HepG2 (cell line): Measurements from ENCODE around the gene MTREX. TPM values are rescaled to one million over a fixed set of nuclear protein-coding genes. Genes with fewer than 3 reads are reported as not detected.
A peak's percentile ranks its signal among the peaks of the same experiment; 100 is the strongest.

Experiments used
- ATAC-seq: fragments of 200-7000 bp; cut with Tn5 transposase; 3 replicates; pipeline ENCODE4 v1.9.1; 2020; ENCODE audit warnings: mild to moderate bottlenecking, moderate library complexity
- BruUV-seq: library from RNA; stranded (reverse); fragments of 400-500 nt; replicated peaks from 2 replicates; lab custom pipeline; 2021; lab: Mats Ljungman, UMichigan
- CTCF ChIA-PET: fragments of 300-600 bp; formaldehyde crosslinking; extraction: SDS; loops from one replicate; lab custom pipeline; 2021; ENCODE audit warnings: low total read pairs, inconsistent platforms, low intra/inter-chr PET ratio; lab: Yijun Ruan, JAX
- POLR2A ChIA-PET: fragments of 350-600 bp; sonication (Branson Sonifier 250); formaldehyde crosslinking; loops from one replicate; lab custom pipeline; 2020; ENCODE audit warnings: antibody characterized with exemption, inconsistent platforms; lab: Yijun Ruan, JAX
- DNase-seq: peaks from one replicate; pipeline ENCODE4 v3.0.0-alpha.2; 2015; ENCODE audit warnings: low spot score
- FAIRE-seq: peaks from 3 replicates; lab custom pipeline; 2011; peaks lifted over from hg19 to GRCh38; lab: Jason Lieb, UNC
- H2AFZ ChIP-seq: one replicate; pipeline ENCODE4 v1.6.1; 2011; ENCODE audit warnings: low read length, inconsistent platforms
- H3K27ac ChIP-seq: fragments of 300-600 bp; 3 replicates; pipeline ENCODE4 v1.8.0; 2011; ENCODE audit warnings: mixed run types, mild to moderate bottlenecking, mixed read lengths, low read length, inconsistent platforms; ENCODE audit not compliant: insufficient read depth; ENCODE audit errors: extremely low read length
- H3K27me3 ChIP-seq, 2 experiments: fragments of 200-600 bp in 1 of 2; 2 replicates in 1 of 2; 3 replicates in 1 of 2; pipeline versions ENCODE4 v1.6.0 to v1.8.0; 2011; ENCODE audit warnings: low read length in 2 of 2, mild to moderate bottlenecking in 2 of 2, moderate library complexity in 2 of 2, inconsistent platforms in 1 of 2; ENCODE audit not compliant: insufficient read depth in 2 of 2, control insufficient read depth in 1 of 2
- H3K36me3 ChIP-seq, 2 experiments: fragments of 200-600 bp in 1 of 2; replicated peaks in 1 of 2; 2 replicates in 1 of 2; 3 replicates in 1 of 2; pipeline versions ENCODE4 v1.5.1 to v1.8.0; 2011; ENCODE audit warnings: low read length in 2 of 2, inconsistent platforms in 1 of 2; ENCODE audit not compliant: insufficient read depth in 2 of 2, control insufficient read depth in 1 of 2
- H3K4me1 ChIP-seq: 2 replicates; pipeline ENCODE4 v1.5.1; 2012; ENCODE audit warnings: low read length, inconsistent platforms; ENCODE audit not compliant: insufficient read depth
- H3K4me2 ChIP-seq: 2 replicates; pipeline ENCODE4 v1.6.0; 2011; ENCODE audit warnings: low read depth, low read length, inconsistent platforms
- H3K4me3 ChIP-seq, 3 experiments: fragments of 200-600 bp in 1 of 3; sonication (generic), shearing (Covaris generic) in 1 of 3; replicated peaks in 1 of 3; 2 replicates each; pipeline ENCODE4 v1.5.1; 2011 to 2016; ENCODE audit warnings: low read length in 3 of 3, inconsistent platforms in 2 of 3, low read depth in 2 of 3, mild to moderate bottlenecking in 2 of 3, control low read depth in 1 of 3, mixed read lengths in 1 of 3; ENCODE audit not compliant: insufficient read depth in 1 of 3
- H3K79me2 ChIP-seq: one replicate; pipeline ENCODE4 v1.6.1; 2011; ENCODE audit warnings: low read length, inconsistent platforms; ENCODE audit not compliant: insufficient read depth
- H3K9ac ChIP-seq: 2 replicates; pipeline ENCODE4 v1.6.0; 2011; ENCODE audit warnings: mild to moderate bottlenecking, low read depth, low read length, inconsistent platforms; ENCODE audit not compliant: insufficient read depth
- H3K9me3 ChIP-seq: 2 replicates; pipeline ENCODE4 v1.5.1; 2012; ENCODE audit warnings: mild to moderate bottlenecking, low read length
- H4K20me1 ChIP-seq: 2 replicates; pipeline ENCODE4 v1.6.0; 2011; ENCODE audit warnings: inconsistent platforms, mild to moderate bottlenecking, low read length, moderate library complexity; ENCODE audit not compliant: insufficient read depth
- AFF4 ChIP-seq: sonication (generic); formaldehyde crosslinking; IDR thresholded peaks from 2 replicates; pipeline ENCODE4 v1.4.0; 2020; ENCODE audit warnings: missing genetic modification reagents
- ATF1 ChIP-seq: IDR thresholded peaks from 2 replicates; pipeline ENCODE4 v1.6.1; 2016; ENCODE audit warnings: mild to moderate bottlenecking, control low read depth
- ONECUT2 ChIP-seq: sonication (generic); formaldehyde crosslinking; IDR thresholded peaks from 2 replicates; pipeline ENCODE4 v1.4.0; 2020; ENCODE audit warnings: missing genetic modification reagents
- SIX4 ChIP-seq: sonication (generic); formaldehyde crosslinking; IDR thresholded peaks from 2 replicates; pipeline ENCODE4 v1.4.0; 2020; ENCODE audit warnings: missing genetic modification reagents
- SMAD3 ChIP-seq: sonication (generic); formaldehyde crosslinking; IDR thresholded peaks from 2 replicates; pipeline ENCODE4 v1.4.0; 2020; ENCODE audit warnings: missing genetic modification reagents
- TFAP4 ChIP-seq: sonication (generic); IDR thresholded peaks from 2 replicates; pipeline ENCODE4 v1.6.1; 2016; ENCODE audit warnings: low read depth, borderline replicate concordance
- ZIK1 ChIP-seq: sonication (generic); formaldehyde crosslinking; IDR thresholded peaks from 2 replicates; pipeline ENCODE4 v1.5.0; 2020; ENCODE audit warnings: mild to moderate bottlenecking, low read depth, missing genetic modification reagents, borderline replicate concordance
- ZNF264 ChIP-seq: sonication (generic); formaldehyde crosslinking; IDR thresholded peaks from 2 replicates; pipeline ENCODE4 v1.4.0; 2020; ENCODE audit warnings: missing genetic modification reagents
- WGBS: methylation state at CpG from one replicate; pipeline ENCODE4 v1.1.6; 2017; ENCODE audit warnings: low lambda C conversion rate; 5-methylcytosine and 5-hydroxymethylcytosine counted together
- in situ Hi-C: cut with HindIII; loops from 2 replicates; pipeline ENCODE4 v1.10.0; 2017; ENCODE audit warnings: low pct_unique_long_range_greater_than_20kb; ENCODE audit not compliant: extremely low pct_ligation_motif_present
- intact Hi-C: fragments of 100-400 bp; cut with micrococcal nuclease; formaldehyde crosslinking; loops from one replicate; pipeline ENCODE4 v1.10.0; 2022; ENCODE audit not compliant: unreplicated experiment
- polyA plus RNA-seq, 8 experiments: library from polyadenylated mRNA; depleted of rRNA in 3 of 8; stranded (reverse) in 7 of 8; unstranded in 1 of 8; fragments of >200 nt; fragmentation: Illumina TruSeq in 4 of 8; extraction: Trizol in 4 of 8; gene quantifications; 2 replicates each; pipeline versions ENCODE4 v1.2.1 to v1.2.3, GENCODE V29; 2011 to 2016; ENCODE audit warnings: low read depth in 4 of 8, missing spikeins in 1 of 8, mixed read lengths in 1 of 8; ENCODE audit not compliant: insufficient read depth in 1 of 8
- total RNA-seq, 5 experiments: library from RNA; depleted of rRNA; stranded (reverse); fragments of >200 nt; fragmentation: Illumina TruSeq; extraction: Trizol; gene quantifications; 2 replicates each; pipeline ENCODE4 v1.2.3, GENCODE V29; 2016; ENCODE audit warnings: low read depth in 1 of 5

Gene MTREX
- total and polyA plus RNA-seq, 2 of the 13 experiments (the other 11 are each of a cell fraction or from before 2014, with no cell fraction given): 16.4 to 91.5 TPM

- Histone ChIP-seq H3K27me3 (no peaks in the 10 kb centered on the region), H3K4me2 (no peak overlapping the region), H3K4me1 (peaks cover 37% of the 10 kb centered on the region), H4K20me1 (no peaks in the 10 kb centered on the region), H3K27ac (no peak overlapping the region), H3K79me2 (peaks cover 43% of the 10 kb centered on the region), H3K9me3 (no peaks in the 10 kb centered on the region; the same call in 1 of the 2 replicates), H2AFZ (no peak overlapping the region), H3K9ac (no peak overlapping the region), H3K36me3 (peaks cover 0 to 19% of the 10 kb centered on the region in 2 experiments; a peak in 3 of 5 replicates), H3K4me3 (no peak overlapping the region)
- BruUV-seq: no TSS peak
- intact Hi-C loops (no loop called here), in situ Hi-C loops (no loop called here)
- peak; percentile 99 for TF ChIP-seq ZNF264 (CRISPR knock-in tag)
- no peak for TF ChIP-seq SMAD3
- no peak for TF ChIP-seq TFAP4
- TF ChIP-seq AFF4 (CRISPR knock-in tag): no peak
- no peak for TF ChIP-seq ONECUT2 (CRISPR knock-in tag)
- TF ChIP-seq SIX4 (CRISPR knock-in tag): no peak
- no peak for TF ChIP-seq ATF1 (CRISPR knock-in tag)
- no peak for TF ChIP-seq ZIK1
- CTCF ChIA-PET: no interaction called here
- FAIRE-seq: no peak
- ATAC-seq: no peak
- DNase-seq: no peak
- WGBS: 98% methylated on average over 2 of the region's 2 CpGs
- POLR2A ChIA-PET: no interaction called here
Observed at GRCh38 chr5:55300890-55301289, 6.9 kb upstream of the MTREX start.
